SIG-M5 treated with dmso at 0.1 percent for 504 hours (cell line): Measurements from ENCODE around the gene PEPD.

Experiments
- DNase-seq: peaks from one replicate; lab custom pipeline; 2025; ENCODE audit not compliant: unreplicated experiment; lab: John Stamatoyannopoulos, UW

Gene PEPD

DNA sequence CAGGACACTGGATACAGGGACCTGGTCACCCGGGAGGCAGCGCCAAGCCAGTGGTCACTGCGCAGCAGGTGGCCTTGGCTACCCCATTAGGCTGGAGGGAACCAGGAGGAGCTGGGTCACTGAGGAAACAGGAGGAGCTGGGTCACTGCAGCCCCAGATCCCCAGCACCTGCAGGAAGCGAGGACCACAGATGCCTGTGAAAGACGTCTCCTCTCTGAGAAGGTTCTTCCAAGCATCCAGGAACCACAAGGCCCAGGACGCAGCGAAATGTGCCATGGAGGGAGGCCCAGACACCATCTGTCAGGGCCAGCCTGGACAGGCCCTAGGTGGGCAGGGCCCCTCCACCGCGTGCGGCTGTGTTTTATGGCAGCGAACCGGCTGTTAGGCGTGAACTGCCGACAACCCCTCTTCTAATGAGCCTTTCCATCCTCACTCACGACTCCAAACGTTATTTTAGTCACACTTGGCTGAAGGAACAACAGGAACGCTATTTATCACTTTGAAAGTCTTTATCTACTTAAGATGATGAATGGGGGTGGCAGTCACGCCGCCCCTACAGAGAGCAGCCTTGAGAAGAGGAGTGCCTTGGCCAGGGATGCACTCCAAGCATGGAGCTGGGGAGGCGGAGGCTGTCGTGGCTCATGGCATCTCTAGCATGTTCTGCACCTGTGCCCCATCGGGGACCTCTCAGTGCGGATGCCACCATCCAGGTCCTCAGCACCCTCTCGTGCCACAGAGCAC is 94.8 kb downstream of the PEPD start:
- no peak for DNase-seq

DNA sequence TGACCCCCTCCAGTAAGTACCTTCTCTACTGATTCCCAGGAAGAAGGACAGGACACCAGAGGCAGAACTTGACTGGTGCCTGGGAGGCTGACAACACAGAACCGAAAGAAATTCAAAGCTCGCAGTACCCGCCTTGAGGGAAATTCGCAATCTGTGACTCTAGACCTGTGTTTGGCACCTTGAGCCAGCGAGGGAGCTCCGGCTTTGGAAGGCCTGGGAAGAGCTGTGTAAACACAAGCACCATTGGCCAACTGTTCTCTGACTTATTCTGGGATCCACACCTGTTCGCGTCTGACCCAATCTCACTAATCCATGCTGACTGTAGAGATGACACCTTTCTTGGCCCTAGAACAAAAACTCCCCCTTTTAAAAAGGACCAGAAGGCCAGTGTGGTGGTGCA is 97.4 kb downstream of the PEPD start:
- no peak for DNase-seq

DNA sequence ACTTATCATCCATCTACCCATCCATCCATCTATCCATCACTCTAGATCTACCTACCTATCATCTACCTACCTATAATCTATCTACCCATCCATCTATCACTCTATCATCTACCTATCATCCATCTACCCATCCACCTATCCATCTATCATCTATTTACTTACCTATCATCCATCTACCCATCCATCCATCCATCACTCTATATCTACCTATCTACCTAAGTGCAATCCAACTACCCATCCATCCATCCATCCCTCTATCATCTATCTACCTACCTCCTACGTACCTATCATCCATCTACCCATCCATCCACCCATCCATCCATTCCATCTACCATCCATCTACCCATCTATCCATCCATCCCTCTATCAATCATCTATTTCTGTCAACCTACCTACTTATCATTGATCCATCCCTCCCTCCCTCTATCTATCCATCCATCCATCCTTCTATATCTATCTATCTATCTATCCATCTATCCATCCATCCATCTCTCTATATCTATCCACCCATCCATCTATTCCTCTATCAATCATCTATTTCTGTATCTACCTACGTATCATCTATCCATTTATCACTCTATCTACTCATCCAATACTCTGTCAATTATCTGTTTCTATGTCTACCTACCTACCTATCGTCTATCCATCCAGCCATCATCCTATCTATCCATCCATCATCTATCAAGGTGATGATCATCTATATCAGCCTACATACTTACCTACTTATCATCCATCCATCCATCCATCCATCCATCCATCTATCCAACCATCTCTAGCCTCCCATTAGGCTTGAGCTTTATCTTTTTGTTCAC is 99.0 kb downstream of the PEPD start:
- DNase-seq, result no peak

DNA sequence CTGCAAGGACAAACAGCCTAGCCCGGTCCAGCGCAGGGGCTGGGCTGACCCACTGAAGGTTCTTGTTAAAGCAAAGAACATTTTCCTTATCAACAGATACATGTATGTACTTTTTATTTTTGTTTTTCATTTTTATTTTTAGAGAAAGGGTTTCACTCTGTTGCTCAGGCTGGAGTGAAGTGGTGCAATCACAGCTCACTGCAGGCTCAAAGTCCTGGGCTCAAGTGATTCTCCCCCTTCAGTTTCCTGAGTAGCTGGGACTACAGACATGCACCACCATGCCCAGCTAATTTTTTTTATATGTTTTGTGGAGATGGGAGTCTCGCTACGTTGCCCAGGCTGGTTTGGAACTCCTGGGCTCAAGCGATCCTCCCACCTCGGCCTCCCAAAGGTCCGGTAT is 100.2 kb downstream of the PEPD start:
- DNase-seq, result no peak

DNA sequence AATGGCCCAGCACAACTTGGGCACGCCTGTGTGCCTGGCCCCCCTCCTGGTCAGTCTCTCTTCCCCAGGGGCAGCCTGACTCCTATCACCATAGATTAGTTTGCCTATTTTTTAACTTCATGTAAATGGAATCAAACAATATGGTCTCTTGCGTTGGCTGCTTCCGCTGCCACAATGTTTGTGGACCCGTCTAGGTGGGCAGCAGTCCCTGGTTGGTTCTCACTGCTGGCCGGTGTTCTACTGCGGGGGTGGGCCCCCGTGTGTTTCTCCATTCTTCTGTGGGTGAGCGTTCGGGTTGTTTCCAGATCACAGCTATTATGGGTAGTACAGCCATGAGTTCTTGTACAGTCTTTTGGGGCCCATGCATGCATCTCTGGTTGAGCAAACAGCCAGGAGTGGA is 100.8 kb downstream of the PEPD start:
- DNase-seq, result no peak

DNA sequence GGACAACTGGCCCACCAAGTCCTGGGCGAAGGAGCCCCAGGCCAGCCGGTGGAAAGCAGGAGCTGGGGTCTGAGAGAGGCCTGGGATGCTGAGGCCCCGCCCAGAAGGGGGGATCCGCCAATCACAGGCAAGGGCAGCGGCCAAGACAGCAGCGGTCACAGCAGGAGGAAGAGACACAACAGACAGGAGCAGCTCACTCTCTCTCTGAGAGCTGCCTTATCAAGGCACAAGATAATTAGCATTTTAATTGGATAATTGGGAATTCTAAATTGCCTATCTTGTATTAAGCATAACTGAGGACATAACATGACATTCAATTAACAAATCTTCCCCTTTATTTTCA is 101.8 kb downstream of the PEPD start:
- no peak for DNase-seq

DNA sequence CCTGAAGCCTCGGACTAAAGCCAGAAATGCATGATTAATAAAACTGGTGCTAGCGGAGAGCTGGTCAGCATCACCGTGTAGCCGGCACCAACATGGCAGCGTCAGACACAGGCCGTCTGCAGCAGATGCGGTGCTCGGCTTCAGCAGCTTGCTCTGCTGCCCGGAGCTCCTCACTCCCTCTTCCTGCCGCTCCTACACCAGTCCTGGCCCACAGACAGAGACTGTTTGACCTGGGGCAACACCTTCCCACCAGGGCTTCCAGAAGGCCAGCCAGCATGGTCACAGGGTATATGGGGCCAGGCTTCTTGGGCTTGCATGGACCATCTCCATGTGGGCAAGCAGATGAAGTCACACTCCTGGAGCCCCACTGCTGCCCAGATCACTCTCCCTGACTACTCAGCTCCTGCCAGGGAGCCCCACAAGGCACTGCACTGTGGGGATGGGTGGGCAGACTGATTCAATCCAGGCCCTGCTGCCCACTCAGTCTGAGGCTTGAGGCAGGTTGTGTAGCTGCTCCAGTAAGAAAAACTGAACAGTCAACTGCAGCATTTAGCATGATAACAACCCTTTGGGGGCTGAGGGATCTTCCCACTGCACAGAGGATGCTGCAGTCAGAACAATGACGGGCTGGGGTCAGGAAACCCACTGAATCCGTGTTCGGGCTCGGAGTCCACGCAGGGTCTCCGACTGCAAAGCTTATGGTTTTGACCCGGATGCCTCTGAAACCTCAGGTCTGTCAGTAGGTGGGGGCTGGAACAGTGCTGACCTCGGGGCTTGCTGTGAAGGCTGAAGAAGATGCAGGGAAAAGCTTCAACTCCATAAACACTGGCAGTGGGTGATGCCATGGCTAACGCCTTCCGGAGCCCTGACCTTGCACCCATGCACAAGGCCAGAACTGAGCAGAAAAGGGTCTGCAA is 102.5 kb downstream of the PEPD start:
- no peak for DNase-seq

DNA sequence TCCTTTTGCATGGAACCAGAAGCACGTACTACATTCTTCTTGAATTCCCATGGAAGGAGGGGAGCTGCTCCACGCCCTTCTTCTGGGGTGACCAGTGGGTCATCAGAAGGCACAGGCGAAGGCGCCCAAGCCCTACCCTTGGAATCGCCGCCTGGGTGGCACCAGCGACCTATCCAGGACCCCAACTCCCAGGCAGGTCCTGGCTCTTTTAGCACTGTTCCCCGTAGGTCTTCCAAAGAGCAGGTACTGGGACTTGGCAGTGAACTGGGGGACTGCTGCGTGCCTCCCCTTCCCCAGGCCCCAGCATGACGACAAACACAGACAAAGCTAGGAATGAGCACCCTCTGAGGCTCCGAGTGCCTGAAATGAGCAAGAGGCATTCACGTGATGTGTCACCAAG is 103.1 kb downstream of the PEPD start:
- DNase-seq, result no peak

DNA sequence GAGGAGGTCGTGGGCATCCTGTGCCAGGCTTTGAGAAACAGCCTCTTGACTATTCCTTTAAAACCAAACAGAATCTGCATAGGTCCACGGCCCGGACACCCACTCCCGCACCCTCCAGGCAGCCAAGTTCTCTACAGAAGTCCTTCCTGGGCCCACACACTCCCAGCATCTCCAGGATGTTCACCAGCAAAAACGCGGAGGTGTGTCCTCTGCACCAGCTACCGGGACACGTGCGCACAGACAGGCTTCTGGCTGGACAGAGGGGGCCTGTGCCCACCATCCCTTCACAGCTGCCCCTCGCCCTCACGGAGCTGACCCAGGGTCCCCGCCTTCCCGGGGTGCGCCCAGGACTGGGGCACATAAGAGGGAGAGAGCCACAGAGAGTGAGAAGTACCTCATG is 103.8 kb downstream of the PEPD start:
- DNase-seq, result no peak

DNA sequence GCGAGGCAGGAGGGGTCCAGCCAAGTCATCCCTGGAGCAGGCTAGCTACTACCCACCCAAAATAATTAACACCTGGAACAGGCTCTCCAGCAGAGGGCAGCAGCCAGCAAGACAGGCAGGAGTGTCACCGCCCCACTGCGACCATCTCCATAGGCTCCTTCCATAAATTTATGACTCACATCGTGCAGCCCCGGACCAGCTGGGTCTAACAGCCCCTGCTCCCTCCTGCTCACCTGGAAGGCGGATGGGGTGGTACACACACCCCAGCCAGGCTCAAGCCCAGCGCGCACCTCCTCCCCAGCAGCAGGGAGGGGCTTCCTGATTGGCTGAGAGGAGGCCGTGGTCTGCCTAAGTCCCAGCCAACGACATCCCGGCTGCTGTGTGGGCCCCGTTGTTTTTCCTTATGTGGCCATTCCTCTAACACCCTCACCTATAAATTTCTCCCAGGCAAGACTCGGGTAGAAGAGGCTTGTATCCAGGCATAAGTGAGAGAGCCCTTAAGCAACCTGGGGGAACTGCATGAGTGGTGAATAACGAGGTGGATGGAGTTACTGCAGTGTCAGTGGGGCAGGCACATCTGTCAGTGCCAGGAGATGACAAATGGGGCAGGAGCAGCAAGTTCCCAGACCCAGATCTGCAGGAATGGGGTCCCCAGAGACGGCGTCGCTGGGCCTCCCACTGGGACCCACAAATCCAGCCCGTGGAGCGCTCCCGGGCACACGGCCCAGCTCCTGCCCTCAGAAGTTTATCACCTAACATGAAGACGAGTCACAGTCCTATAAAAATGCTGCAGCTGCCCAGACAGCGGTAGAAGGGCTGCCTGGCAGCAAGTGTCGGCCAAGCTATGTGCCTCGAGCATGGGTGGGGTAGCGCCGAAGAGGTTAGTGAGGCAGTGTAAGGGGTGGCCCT is 105.0 kb downstream of the PEPD start:
- peak; percentile 76 for DNase-seq

DNA sequence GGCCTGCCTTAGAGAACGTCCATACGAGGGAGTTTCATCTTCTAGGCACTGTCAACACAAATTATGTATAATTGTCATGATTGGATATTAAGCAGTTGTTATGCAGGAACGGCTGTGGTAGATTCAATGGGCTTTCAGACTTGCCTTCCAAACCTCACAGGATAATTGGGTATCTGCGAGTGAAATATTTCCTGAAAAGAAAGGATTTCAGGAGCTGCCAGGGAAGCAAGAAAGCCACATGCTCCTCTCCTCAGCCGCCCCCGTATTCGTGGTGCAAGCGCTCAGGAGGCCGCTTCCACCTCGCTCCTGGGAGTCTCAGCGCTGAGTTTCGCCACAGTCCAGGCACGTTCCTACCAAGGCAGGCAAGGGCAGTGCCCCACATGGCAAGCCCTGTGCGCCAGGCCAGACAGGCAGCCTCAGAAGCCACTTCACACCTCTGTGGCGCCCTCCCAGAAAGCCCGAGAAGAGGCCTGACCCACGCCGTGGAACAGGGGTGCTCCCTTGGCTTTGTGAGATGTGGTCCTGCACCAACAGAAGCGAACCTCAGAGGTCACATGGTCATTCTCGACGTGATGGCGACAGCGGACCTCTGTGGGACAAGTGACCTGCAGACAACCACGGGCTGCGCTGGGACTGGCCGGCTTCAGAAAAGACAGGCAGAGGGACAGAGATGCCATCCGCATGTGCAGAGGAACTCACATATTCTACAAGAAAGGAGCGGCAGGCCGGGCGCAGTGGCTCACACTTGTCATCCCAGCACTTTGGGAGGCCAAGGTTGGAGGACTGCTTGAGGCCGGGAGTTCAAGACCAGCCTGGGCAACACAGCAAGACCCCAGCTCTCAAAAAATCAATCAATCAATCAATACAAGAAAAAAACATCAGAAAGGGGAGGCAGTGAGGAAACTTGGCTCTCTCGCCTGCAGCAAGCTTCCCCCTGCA is 106.7 kb downstream of the PEPD start:
- no peak for DNase-seq

DNA sequence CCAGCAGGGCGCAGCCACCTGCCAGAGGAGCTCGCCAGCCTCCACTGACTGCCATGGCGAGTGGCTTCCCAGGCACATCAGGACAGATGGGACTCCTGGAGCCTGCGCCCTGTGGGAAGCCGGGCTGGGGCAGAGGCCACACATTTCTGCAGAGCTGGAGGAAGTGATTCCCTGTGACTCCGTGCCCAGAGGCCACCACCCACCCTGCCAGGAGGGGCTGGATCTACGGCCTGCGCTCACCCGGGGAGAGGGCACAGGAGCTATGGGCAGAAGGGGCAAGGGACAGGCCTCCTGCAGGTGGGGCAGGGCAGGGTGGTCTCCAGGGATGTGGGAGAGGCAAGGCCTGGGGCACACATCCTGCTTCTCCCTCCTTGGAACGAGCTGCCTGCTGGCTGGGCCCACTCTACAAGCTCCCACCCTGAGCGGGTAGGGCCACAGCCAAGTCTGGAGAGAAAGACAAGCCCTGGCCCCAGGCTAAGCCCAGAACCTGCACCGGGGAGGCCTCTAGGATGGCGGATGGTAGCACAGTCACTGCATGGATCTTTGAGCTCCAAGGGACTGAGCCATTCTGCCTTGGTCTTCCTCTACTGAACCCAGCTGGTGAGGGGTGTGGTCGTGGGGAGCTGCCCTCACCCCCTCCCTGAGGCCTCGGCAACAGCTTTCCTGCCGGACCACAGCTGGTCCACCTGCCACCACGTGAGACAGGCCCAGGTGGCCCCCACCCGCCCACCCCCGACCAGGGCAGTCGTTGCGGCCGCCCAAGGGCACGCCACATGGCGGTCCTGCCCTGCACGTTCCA is 107.5 kb downstream of the PEPD start:
- no peak for DNase-seq

DNA sequence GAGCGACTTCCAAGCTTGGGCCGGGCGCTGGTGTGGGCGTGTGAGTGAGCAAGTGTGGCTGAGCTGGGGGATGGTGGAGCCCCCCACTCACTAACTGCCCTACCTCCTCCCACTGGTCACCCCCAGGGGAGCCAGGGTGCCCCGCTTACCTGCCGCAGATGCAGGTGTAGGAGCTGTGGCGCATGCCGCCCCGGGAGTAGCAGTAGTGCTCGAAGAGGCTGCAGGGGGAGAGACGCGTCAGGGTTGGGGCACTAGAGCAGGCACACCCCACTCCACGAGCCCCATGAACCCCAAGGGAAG is 108.2 kb downstream of the PEPD start:
- DNase-seq, result no peak

DNA sequence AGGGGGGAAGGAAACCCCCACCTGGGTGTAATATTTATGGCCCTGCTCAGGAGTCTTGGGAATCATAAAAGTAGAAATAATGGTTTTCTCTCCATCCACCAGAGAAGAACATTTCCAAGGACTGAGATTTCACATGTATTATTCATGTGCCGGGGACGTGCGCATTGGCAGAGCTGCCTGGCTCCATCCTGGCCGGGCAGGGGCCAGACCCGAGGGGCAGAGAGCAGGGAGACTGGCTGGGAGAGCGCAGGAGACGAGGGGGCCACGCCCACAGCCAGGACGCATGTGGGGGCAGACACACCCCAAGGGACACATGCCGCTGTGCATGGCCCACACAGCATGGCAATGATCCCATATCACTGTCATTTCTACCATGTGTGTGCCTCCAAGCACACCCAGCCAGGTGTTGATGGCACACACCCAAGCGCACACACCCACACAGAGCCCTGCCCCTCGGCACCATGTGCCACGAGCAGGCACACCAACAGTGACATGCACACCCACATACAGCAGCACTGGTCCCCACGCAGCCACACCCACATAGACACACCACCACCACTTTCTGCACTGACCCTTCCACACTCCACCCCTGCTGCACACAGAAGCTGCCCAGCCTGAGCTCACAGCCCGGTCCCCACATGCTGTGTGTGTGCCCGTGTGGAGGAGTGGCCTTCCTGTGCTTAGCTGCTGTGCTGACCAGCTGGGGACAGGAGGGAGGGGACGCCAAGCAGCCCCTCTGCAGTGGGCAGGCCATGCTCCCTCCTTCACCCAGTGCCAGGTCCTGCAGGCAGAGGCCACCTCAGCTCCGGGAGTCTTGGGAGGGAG is 108.8 kb downstream of the PEPD start:
- DNase-seq, result no peak

DNA sequence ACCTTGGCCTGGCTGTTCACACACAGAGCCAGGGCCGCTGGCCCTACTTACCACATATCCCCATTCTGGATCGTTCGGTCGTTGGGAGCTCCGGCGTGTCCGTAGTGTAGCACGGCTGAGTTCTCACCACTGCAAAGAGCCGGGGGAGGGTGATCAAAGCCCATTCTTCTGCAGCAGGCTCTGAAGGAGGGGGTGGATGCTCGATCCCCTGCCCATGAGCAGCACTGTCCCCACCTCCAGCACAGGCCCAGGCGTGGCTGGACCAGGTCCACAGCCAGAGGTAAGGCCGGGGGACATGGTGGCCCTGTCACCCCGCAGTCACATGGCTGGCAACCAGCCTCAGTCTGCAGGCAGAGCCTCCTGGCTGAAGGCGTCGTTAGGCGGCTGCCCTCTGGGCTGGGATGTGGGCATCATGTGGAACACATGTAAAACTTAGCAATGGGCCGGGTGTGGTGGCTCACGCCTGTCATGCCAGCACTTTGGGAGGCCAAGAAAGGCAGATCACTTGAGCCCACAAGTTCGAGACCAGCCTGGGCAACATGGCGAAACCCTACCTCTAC is 109.9 kb downstream of the PEPD start:
- DNase-seq, result no peak

DNA sequence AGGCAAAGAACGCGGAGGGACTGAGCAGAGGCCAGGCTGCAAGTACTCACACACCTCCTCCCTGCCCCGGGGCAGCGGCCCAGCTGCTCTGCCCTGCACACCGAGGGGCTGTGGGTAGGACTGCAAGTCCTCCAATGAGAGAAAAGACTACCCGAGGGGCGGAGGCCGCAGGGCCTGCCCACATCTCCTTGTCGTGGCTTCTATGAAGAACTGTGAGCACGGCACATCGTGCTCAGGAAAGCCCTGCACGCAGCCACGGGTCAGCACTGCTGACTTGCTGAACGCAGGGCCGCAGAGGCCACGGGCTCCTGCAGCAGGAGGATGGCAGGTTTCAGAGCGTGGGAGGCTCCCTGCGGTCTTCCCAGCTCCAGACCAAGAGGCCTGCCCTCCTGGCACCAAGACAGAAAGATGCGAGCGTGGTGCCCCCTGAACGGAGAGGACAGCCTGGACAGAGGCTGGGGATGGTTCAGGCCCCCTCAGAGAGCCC is 110.6 kb downstream of the PEPD start:
- no peak for DNase-seq

DNA sequence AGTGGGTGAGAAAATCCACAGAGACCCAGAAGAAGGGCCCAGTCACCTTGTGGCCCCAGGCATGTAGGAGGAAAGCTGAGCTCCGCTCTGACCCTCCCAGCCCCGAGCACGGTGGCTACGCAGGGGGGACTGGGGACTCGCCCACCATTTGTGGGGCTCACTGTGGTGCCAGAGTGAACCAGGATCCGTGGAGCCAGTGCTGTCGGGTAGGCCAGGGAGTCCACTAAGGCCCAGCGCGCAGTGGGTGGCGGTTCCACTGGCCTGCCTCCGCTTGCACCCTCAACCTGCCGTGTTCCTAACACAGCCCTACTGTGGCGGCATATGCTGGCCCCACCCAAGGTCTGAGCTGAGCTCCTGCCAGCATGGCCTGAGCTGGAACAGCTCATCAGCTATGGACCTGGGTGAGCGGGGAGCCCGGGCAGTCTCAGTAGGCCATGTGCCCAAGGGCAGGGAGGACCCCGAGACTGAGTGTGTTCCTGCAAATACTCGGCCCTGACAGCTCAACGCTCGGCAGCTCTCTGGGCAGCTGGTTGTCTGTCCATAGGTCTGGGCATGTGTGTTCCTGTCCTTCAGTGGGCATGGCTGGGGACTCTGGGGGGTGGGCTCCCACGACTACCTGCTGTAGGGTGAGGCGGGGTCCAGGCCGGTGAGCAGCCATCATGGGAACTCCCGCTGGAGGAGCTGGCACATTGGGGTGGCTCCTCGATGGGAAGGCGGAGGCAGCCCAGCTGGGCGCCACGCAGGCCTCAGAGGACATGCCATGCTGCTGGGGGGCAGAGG is 111.5 kb downstream of the PEPD start:
- DNase-seq, result no peak
